ENCODE measurements around the gene CDHR2. TPM values are rescaled to one million over a fixed set of nuclear protein-coding genes. Genes with fewer than 3 reads are reported as not detected.
A peak's percentile ranks its signal among the peaks of the same experiment; 100 is the strongest.
"Not testable (repeated sequence)": the region's sequence is repeated elsewhere in the genome, so short reads cannot be mapped to it uniquely, and the experiment has no call there.

CDHR2 gene
- total RNA-seq, 1 experiment from 2014 or later, result 7.8 TPM

DNA sequence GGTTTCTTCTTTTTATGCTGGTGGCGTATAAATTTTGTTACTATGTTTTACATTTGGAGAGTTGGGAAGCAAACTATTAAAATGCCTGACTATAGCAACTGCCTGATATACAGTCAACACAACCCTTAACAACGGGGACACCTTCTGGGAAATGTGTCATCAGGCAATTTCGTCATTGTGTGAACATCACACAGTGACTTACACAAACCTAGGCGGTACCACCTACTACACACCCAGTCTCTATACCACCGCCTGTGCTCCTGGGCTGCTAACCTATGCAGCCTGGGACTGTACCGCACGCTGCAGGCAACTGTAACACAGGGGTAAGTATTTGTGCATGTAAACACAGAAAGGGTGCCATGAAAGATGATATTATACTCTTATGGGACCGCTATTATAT lies 1.3 kb upstream of the CDHR2 start:
- TF ChIP-seq, protein P1, sequence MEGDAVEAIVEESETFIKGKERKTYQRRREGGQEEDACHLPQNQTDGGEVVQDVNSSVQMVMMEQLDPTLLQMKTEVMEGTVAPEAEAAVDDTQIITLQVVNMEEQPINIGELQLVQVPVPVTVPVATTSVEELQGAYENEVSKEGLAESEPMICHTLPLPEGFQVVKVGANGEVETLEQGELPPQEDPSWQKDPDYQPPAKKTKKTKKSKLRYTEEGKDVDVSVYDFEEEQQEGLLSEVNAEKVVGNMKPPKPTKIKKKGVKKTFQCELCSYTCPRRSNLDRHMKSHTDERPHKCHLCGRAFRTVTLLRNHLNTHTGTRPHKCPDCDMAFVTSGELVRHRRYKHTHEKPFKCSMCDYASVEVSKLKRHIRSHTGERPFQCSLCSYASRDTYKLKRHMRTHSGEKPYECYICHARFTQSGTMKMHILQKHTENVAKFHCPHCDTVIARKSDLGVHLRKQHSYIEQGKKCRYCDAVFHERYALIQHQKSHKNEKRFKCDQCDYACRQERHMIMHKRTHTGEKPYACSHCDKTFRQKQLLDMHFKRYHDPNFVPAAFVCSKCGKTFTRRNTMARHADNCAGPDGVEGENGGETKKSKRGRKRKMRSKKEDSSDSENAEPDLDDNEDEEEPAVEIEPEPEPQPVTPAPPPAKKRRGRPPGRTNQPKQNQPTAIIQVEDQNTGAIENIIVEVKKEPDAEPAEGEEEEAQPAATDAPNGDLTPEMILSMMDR (IDR thresholded peaks at IDR 0.05; ENCODE audit: unreplicated experiment), result no peak
- peaks cover 47% of the 10 kb centered on the region for H3K36me3 Mint-ChIP-seq (ENCODE audit: insufficient read depth, unreplicated experiment)
- intact Hi-C loops (cut with micrococcal nuclease; ENCODE audit: unreplicated experiment), result no loop called here
- no peaks in the 10 kb centered on the region for H3K9me3 Mint-ChIP-seq (ENCODE audit: low read depth, unreplicated experiment)
- no peaks in the 10 kb centered on the region for H3K27me3 Mint-ChIP-seq (ENCODE audit: unreplicated experiment)
- H3K4me3 Mint-ChIP-seq (ENCODE audit: low read depth, unreplicated experiment), result no peak overlapping the region
- H3K27ac Mint-ChIP-seq (ENCODE audit: unreplicated experiment), result peak overlapping the region; percentile 89
- CTCF ChIA-PET, result interaction anchor here (0.6 to 1.1 kb wide), 2 partner anchors 65 to 84 kb away, joined by 3 to 13 read pairs; no protein-coding TSS in a partner anchor
- H3K4me1 Mint-ChIP-seq (ENCODE audit: low read depth, unreplicated experiment), result peaks cover 71% of the 10 kb centered on the region
- no peak for DNase-seq
- BruUV-seq (replicated peaks), result no TSS peak

DNA sequence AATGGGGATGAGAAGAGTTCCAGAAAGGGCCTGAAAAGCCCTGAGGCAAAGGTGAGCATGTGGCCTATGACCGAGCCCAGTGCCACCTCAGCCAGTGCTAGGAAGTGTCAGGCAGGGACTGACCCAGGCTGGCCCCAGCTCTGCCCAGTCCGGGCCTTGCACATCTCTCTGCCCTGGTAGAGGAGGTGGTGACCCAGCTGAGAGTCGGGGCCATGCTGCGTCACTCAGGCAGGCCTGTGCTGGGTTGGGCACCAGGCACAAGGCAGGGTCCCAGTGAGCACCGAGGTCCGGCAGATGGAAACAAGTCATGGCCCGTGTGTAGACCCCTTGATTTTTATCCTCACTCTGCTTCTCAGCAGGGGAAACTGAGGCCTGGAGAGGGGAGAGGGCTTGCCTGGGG lies 729 bp downstream of the CDHR2 start:
- peaks cover 45% of the 10 kb centered on the region for H3K36me3 Mint-ChIP-seq (ENCODE audit: insufficient read depth, unreplicated experiment)
- TF ChIP-seq, protein P1 (IDR thresholded peaks at IDR 0.05; ENCODE audit: unreplicated experiment), result no peak
- H3K9me3 Mint-ChIP-seq (ENCODE audit: low read depth, unreplicated experiment), result no peaks in the 10 kb centered on the region
- no peaks in the 10 kb centered on the region for H3K27me3 Mint-ChIP-seq (ENCODE audit: unreplicated experiment)
- CTCF ChIA-PET, result interaction anchor here (1.1 to 1.8 kb wide), 2 partner anchors 12 to 102 kb away, joined by 3 to 8 read pairs; partner anchors contain the start of gene RNF44
- peak overlapping the region; percentile 68 for H3K4me3 Mint-ChIP-seq (ENCODE audit: low read depth, unreplicated experiment)
- intact Hi-C loops (cut with micrococcal nuclease; ENCODE audit: unreplicated experiment), result no loop called here
- no peak overlapping the region for H3K27ac Mint-ChIP-seq (ENCODE audit: unreplicated experiment)
- H3K4me1 Mint-ChIP-seq (ENCODE audit: low read depth, unreplicated experiment), result peaks cover 76% of the 10 kb centered on the region
- no TSS peak for BruUV-seq (replicated peaks)
- DNase-seq, result no peak

DNA sequence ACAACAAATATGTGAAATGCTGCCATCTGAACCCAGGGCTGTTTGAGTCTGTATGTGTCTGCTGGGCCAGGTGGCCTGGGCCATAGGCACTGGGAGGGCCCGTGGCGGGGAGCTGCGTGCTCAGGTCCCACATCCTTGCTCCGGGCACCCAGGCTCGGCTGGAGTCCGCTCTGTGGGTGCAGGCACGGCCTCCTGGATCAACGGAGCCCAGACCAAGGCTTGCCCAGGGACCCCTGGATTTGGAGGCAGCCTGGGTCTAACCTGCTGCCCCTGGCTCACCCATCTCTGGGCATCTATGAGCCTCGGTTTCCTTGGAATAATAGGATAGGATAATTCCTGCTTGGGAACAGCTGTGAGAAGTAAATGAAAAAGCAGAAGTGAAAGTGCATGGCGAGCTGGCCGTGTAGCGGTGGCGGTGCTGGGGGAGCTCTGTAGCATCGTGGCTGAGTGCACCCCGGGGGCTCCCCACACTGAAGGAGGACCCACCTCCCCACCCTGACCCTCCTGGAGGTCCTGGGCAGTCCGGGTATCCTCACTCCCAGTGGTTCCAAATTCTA lies 1.2 kb downstream of the CDHR2 start:
- Mint-ChIP-seq H3K4me3 (ENCODE audit: low read depth, unreplicated experiment) (peak overlapping the region; percentile 68), H3K4me1 (ENCODE audit: low read depth, unreplicated experiment) (peaks cover 71% of the 10 kb centered on the region), H3K9me3 (ENCODE audit: low read depth, unreplicated experiment) (no peaks in the 10 kb centered on the region), H3K27me3 (ENCODE audit: unreplicated experiment) (no peaks in the 10 kb centered on the region), H3K27ac (ENCODE audit: unreplicated experiment) (no peak overlapping the region), H3K36me3 (ENCODE audit: insufficient read depth, unreplicated experiment) (peaks cover 40% of the 10 kb centered on the region)
- BruUV-seq (replicated peaks), result no TSS peak
- CTCF ChIA-PET, result interaction anchor here (1.8 kb wide), 1 partner anchor 13 kb away, joined by 8 read pairs; the partner anchor contains the start of gene RNF44
- TF ChIP-seq, protein P1 (IDR thresholded peaks at IDR 0.05; ENCODE audit: unreplicated experiment), result no peak
- intact Hi-C loops (cut with micrococcal nuclease; ENCODE audit: unreplicated experiment), result no loop called here
- DNase-seq, result no peak

DNA sequence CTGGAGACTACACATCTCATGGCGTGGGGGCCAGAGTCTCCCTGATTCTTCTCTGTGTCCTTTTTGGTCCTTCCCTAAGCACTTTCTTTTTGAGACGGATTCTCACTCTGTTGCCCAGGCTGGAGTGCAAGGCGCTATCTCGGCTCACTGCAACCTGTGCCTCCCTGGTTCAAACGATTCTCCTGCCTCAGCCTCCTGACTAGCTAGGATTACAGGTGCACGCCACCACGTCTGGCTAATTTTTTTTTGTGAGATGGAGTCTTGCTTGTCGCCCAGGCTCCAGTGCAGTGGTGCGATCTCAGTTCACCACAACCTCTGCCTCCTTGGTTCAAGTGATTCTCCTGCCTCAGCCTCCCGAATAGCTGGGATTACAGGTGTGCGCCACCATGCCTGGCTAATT lies 1.8 kb downstream of the CDHR2 start:
- H3K9me3 Mint-ChIP-seq (ENCODE audit: low read depth, unreplicated experiment); DNase-seq; H3K27ac Mint-ChIP-seq (ENCODE audit: unreplicated experiment); BruUV-seq (replicated peaks); CTCF ChIA-PET; H3K27me3 Mint-ChIP-seq (ENCODE audit: unreplicated experiment); intact Hi-C loops (cut with micrococcal nuclease; ENCODE audit: unreplicated experiment): not testable (repeated sequence)
- peaks cover 34% of the 10 kb centered on the region for H3K36me3 Mint-ChIP-seq (ENCODE audit: insufficient read depth, unreplicated experiment)
- H3K4me3 Mint-ChIP-seq (ENCODE audit: low read depth, unreplicated experiment), result peak overlapping the region; percentile 68
- peaks cover 65% of the 10 kb centered on the region for H3K4me1 Mint-ChIP-seq (ENCODE audit: low read depth, unreplicated experiment)

DNA sequence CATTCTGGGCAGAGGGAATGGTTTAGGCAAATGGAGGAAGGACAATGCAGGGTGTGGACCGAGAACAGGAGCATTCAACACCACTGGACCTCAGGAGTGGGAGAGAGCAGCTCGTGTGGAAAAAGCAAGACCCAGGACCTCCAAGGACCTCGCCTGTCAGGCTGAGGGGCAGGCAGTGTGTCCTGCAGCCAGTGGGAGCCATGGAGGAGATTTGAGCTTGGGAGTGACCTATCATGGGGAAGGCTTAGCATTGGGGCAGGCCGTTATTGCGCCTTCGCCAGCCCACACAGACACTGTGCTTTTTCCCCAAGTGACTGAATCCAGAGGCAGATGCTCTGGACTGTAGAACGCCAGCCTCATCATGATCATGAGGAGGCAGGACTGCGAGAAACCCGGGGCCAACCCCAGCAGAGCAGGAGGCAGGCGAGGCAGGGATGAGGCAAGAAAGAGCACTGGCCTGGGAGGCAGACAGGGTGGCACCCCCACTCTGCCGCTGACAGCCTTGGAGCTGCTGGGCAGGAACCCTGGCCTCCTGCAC lies 3.3 kb downstream of the CDHR2 start:
- Mint-ChIP-seq H3K9me3 (ENCODE audit: low read depth, unreplicated experiment) (no peaks in the 10 kb centered on the region), H3K27ac (ENCODE audit: unreplicated experiment) (peak overlapping the region; percentile 78), H3K27me3 (ENCODE audit: unreplicated experiment) (no peaks in the 10 kb centered on the region), H3K4me1 (ENCODE audit: low read depth, unreplicated experiment) (peaks cover 55% of the 10 kb centered on the region), H3K4me3 (ENCODE audit: low read depth, unreplicated experiment) (no peak overlapping the region), H3K36me3 (ENCODE audit: insufficient read depth, unreplicated experiment) (peaks cover 30% of the 10 kb centered on the region)
- TF ChIP-seq, protein P1 (IDR thresholded peaks at IDR 0.05; ENCODE audit: unreplicated experiment), result no peak
- no TSS peak for BruUV-seq (replicated peaks)
- intact Hi-C loops (cut with micrococcal nuclease; ENCODE audit: unreplicated experiment), result no loop called here
- no peak for DNase-seq
- CTCF ChIA-PET, result no interaction called here
